Measurements from ENCODE around the gene NR6A1.
"Not testable (repeated sequence)": the region's sequence is repeated elsewhere in the genome, so short reads cannot be mapped to it uniquely, and the experiment has no call there.

NR6A1 gene

GRCh38 chr9:124645274-124645673 is 125.8 kb downstream of the NR6A1 start:
- no peak for DNase-seq

- no peak for DNase-seq
These were observed 131.5 kb downstream of the NR6A1 start for GRCh38 chr9:124639637-124640036.

GRCh38 chr9:124635285-124635684 is 135.8 kb downstream of the NR6A1 start:
- DNase-seq: no peak

DNA sequence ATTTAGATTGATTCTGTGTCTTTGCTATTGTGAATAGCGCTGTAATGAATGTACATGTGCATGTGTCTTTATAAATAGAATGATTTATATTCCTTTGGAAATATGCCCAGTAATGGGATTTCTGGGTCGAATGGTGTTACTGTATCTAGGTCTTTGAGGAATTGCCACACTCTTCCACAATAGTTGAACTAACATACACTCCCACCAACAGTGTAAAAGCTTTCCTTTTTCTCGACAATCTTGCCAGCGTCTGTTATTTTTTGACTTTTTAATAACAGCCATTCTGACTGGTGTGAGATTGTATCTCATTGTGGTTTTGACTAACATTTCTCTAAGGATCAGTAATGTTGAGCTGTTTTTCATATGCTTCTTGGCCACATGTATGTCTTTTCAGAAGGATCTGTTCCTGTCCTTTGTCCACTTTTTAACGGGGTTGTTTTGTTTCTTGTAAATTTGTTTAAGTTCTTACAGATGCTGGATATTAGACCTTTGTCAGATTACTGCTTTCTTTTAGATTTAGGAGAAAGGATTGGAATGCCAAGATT is 139.0 kb downstream of the NR6A1 start:
- no peak for DNase-seq

GRCh38 chr9:124631326-124631725 is 139.8 kb downstream of the NR6A1 start:
- no peak for DNase-seq

DNA sequence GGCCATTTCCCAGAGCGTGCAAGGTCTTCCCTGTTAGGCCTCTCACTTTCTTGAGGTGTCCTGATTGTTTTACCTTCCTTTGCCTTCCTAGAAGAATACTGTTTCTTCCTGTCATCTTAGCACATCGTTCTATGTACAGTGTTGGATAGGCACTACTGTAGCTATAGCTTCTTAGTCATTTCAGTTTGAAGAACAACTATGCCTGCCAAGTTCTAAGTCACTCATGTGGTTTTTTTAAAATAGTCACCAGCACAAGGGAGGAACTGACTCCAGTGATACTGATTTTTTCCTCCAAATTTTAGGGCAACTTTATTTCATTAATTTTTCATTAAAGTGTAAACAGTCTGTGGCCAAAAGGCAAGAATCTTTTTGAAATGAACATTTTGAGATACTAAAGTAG is 141.5 kb downstream of the NR6A1 start:
- DNase-seq: no peak

GRCh38 chr9:124628741-124629140 is 142.4 kb downstream of the NR6A1 start:
- DNase-seq: no peak

DNA sequence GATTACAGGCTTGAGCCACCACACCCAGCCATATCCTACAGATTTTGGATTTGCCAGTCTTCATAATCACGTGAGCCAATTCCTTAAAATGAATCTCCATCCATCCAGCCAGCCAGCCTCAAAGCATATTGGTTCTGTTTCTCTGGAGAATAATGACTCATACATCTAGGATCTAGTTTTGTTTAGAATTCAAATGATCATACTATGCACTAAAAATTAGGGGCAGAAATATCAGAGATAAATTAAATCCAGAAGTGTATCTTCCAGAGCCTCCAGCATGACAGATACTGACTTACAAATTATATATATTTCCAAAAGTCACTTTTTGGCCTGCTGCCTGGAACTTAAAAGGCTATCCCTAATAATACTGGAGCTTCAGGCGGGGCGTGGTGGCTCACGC is 144.8 kb downstream of the NR6A1 start:
- DNase-seq: no peak

- no peak for DNase-seq
These were observed 146.0 kb downstream of the NR6A1 start for GRCh38 chr9:124625087-124625486.

DNA sequence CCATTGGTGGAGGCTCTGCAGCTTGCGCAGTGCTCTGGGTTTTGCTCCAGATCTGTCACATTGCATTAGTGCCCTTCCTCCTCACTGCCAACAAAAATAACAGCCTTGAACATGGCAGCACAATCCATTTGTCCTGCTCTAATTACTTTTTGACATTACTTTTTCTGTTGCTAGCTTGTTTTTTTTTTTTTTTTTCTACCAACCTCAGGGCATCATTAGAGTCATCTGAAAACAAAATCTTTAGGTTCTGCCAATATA is 146.4 kb downstream of the NR6A1 start:
- no peak for DNase-seq

- no peak for DNase-seq
These were observed 147.0 kb downstream of the NR6A1 start for GRCh38 chr9:124623966-124624734.

DNA sequence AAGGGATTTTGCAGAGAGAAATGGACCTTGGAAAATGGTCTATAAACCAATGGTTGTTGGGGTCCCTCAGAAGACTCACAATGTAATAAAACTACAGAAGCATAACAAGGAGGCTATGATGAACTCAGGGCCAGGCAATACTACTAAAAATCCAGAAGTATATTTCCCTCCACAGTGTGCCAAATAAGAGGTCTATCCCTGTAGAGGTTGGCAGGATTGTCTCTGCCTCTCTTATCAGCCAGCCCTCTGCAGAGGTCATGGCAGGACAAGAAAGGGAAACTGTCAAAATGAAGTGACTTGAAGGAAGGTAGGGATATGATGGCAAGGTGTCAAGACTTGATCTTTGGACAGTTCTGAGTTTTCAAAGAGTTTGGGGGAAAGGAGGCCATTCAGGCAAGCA is 148.2 kb downstream of the NR6A1 start:
- no peak for DNase-seq

DNA sequence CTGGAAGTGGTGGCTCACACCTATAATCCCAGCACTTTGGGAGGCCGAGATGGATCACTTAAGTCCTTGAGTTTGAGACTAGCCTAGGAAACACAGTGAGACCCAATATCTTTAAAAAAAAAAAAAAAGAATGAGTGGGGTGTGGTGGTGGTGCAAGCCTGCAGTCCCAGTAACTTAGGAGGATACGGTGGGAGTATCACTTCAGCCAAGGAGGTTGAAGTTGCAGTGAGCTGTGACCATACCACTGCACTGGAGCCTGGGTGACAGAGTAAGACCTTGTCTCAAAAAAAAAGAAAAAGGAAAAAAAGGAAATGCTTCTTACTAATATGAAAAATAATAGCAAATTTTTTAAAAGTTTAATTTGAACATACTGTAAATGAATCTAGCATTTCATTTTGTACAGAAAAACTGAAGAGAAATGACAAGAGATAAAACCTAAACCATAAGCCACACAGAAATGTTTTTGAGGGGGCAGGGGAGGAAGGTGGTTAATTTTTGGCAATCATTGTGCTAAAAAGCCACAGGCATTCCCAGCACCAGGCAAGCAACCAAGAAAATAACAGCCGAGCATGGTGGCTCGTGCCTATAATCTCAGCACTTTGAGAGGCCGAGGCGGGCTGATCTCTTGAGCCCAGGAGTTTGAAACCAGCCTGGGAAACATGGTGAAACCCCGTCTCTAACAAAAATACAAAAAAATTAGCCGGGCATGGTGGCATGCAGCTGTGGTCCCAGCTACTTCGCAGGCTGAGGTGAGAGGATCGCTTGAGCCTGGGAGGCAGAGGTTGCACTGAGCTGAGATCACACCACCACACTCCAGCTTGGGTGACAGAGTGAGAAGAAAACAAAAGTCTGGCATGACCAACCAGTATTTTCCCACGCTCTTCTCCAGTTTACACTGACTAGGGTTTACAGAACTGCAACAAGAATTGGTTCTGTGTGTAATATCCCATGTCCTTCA is 149.5 kb downstream of the NR6A1 start:
- no peak for DNase-seq

GRCh38 chr9:124618476-124618875 is 152.6 kb downstream of the NR6A1 start:
- no peak for DNase-seq

DNA sequence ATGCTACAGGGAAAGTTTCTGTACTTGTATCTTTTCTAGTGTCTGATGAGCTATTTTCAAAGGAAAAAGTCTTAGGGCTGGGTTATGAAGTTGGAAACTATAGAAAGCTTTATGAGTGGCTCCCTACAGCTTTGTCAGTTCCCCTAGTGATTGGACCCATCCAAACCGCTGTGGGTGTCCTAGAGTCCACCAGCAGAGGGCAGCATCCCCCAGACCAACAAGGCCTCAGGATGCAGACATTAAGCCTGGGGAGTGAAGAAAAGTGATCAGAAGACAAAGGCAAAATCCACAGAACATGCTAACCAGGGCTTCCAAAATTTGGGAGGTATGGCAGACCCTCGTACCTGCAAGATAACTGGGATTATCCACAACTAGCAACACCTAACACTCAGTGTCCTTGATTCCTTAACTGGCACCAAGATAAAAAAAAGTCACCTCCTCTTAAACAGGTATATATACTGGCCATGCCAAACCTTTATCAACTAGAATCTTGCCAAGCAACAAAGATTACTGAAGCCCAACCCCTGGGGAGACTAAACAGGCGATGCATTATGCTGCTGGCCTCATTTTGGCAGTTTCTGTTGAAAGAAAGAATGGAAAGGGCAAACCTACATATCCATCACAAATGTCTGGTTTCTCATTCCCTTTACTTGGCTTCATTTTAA is 153.5 kb downstream of the NR6A1 start:
- DNase-seq: peak; percentile 69

- no peak for DNase-seq
These were observed 154.2 kb downstream of the NR6A1 start for GRCh38 chr9:124616961-124617360.

DNA sequence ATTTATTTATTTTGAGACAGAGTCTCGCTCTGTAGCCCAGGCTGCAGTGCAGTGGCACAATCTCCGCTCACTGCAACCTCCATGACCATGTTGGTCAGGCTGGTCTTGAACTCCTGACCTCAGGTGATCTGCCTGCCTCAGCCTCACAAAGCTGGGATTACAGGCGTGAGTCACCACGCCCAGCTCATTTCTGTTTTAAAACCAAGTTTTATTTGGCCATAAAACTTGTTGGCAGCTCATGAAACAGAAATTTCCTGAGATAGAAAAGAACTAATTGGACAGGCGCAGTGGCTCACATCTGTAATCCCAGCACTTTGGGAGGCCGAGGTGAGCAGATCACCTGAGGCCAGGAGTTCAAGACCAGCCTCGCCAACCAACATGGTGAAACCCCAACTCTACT is 155.3 kb downstream of the NR6A1 start:
- DNase-seq: not testable (repeated sequence)

GRCh38 chr9:124615100-124615742 is 155.9 kb downstream of the NR6A1 start:
- no peak for DNase-seq

- no peak for DNase-seq
These were observed 157.3 kb downstream of the NR6A1 start for GRCh38 chr9:124613849-124614248.

DNA sequence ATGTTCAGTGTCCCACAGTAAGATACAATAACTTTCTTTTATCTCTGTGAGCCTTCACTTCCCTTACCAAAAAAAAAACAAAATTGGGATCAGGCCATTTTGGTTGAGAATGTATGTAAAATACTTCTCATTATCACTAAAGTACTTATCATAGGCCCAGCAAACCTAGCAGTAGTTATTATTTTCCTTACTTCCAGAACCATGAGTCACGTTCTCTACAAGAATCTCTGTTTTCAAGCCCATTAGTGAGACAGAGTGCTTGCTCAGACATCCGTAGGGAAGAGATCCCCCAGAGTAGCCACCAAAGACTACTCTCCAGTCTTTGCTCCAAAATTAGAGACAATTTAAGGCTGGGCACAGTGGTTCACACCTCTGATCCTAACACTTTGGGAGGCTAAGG is 160.0 kb downstream of the NR6A1 start:
- no peak for DNase-seq

- DNase-seq: no peak
These were observed 165.1 kb downstream of the NR6A1 start for GRCh38 chr9:124606027-124606426.

GRCh38 chr9:124605258-124605657 is 165.9 kb downstream of the NR6A1 start:
- DNase-seq: no peak

DNA sequence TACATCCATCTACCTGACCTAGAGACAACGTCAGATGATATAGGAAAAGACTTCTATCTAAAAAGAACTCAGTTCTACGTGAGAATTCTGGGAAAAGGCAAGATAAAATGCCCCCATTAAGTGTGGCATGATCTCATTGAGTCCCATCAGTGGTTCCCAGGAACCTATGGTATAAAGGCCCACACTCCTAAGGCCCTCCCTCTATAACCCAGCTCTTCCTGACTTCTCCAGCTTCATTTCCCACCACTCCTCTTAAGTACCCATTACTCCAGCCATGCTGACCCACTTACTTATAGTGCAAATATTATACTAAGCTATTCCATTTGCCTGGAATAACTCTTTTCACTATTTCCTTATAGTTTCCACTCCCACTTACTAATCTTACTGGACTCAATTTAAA is 168.5 kb downstream of the NR6A1 start:
- no peak for DNase-seq

Data from GDM1 (cell line).